GM12878 (cell line): Measurements from ENCODE around the gene ZNF653. TPM values are rescaled to one million over a fixed set of nuclear protein-coding genes. Genes with fewer than 3 reads are reported as not detected.

Experiments used
- BHLHE40 ChIP-seq, 2 experiments: fragments of 450-650 bp in 1 of 2; IDR thresholded peaks; 2 replicates each; pipeline ENCODE4 v1.6.1; 2011 to 2017; ENCODE audit warnings: low read depth in 2 of 2, borderline replicate concordance in 1 of 2, improper control_type of control experiment in 1 of 2, low read length in 1 of 2, mild to moderate bottlenecking in 1 of 2
- BMI1 ChIP-seq: fragments of 450-650 bp; IDR thresholded peaks from 2 replicates; pipeline ENCODE4 v1.6.1; 2016; ENCODE audit warnings: mild to moderate bottlenecking, moderate library complexity, borderline replicate concordance
- CHD2 ChIP-seq: IDR thresholded peaks from 2 replicates; pipeline ENCODE4 v1.6.1; 2011; ENCODE audit warnings: low read depth, low read length, improper control_type of control experiment, borderline replicate concordance
- E2F4 ChIP-seq: IDR thresholded peaks from 2 replicates; pipeline ENCODE4 v1.6.1; 2012; ENCODE audit warnings: low read depth, low read length, improper control_type of control experiment
- EGR1 ChIP-seq, 2 experiments: IDR thresholded peaks; 1 replicate in 1 of 2; 2 replicates in 1 of 2; pipeline ENCODE4 v1.6.1; 2011 to 2012; ENCODE audit warnings: low read depth in 2 of 2, low read length in 2 of 2, borderline replicate concordance in 1 of 2, mild to moderate bottlenecking in 1 of 2, moderate library complexity in 1 of 2
- LARP7 ChIP-seq: fragments of 450-650 bp; IDR thresholded peaks from 2 replicates; pipeline ENCODE4 v1.6.1; 2017; ENCODE audit warnings: mild to moderate bottlenecking
- MEF2A ChIP-seq: IDR thresholded peaks from 2 replicates; pipeline ENCODE4 v1.6.1; 2011; ENCODE audit warnings: low read depth, mild to moderate bottlenecking, low read length, moderate library complexity; ENCODE audit not compliant: insufficient read depth
- NBN ChIP-seq: fragments of 450-650 bp; IDR thresholded peaks from 2 replicates; pipeline ENCODE4 v1.6.1; 2016
- POLR2AphosphoS2 ChIP-seq: IDR thresholded peaks from 2 replicates; pipeline ENCODE4 v1.6.1; 2011; ENCODE audit warnings: low read depth, mild to moderate bottlenecking, low read length, improper control_type of control experiment, moderate library complexity
- POU2F2 ChIP-seq: IDR thresholded peaks from 3 replicates; pipeline ENCODE4 v1.6.1; 2011; ENCODE audit warnings: low read depth, mild to moderate bottlenecking, low read length, borderline replicate concordance
- RAD51 ChIP-seq: fragments of 450-650 bp; IDR thresholded peaks from 2 replicates; pipeline ENCODE4 v1.6.1; 2016; ENCODE audit warnings: moderate library complexity, mild to moderate bottlenecking, inconsistent platforms
- SREBF2 ChIP-seq: IDR thresholded peaks from 2 replicates; pipeline ENCODE4 v1.6.1; 2012; ENCODE audit warnings: mild to moderate bottlenecking, low read length
- SUPT20H ChIP-seq: IDR thresholded peaks from 2 replicates; pipeline ENCODE4 v1.6.1; 2011; ENCODE audit warnings: low read depth, mild to moderate bottlenecking, low read length, moderate library complexity, borderline replicate concordance; ENCODE audit not compliant: control insufficient read depth
- YY1 ChIP-seq: IDR thresholded peaks from 2 replicates; pipeline ENCODE4 v1.6.1; 2011; ENCODE audit warnings: low read depth, mild to moderate bottlenecking, low read length
- polyA plus RNA-seq, 11 experiments: library from polyadenylated mRNA; depleted of rRNA in 4 of 11; unstranded in 6 of 11; stranded (reverse) in 5 of 11; fragments of >200 nt; fragmentation: Nextera tagmentation in 4 of 11; fragmentation: Illumina TruSeq in 1 of 11; extraction: Ambion mirVana in 4 of 11; extraction: Trizol in 1 of 11; gene quantifications; 1 replicate in 1 of 11; 2 replicates in 10 of 11; pipeline versions ENCODE4 v1.2.1 to v1.2.3, GENCODE V29; 2011 to 2016; ENCODE audit warnings: inconsistent platforms in 2 of 11, missing spikeins in 2 of 11, low read depth in 1 of 11
- total RNA-seq, 4 experiments: library from RNA; depleted of rRNA in 3 of 4; stranded (reverse); fragments of >200 nt in 3 of 4; fragmentation: Illumina TruSeq in 1 of 4; extraction: Trizol in 1 of 4; gene quantifications; 2 replicates each; pipeline versions ENCODE4 v1.2.1 to v1.2.3, GENCODE V29; 2013 to 2021

ZNF653 gene
- total and polyA plus RNA-seq, 10 of the 15 experiments (the other 5 are each of a cell fraction or from before 2014, with no cell fraction given): 2.2 to 13.2 (median 6.7) TPM; not detected in 2

- TF ChIP-seq BMI1: no peak
- TF ChIP-seq E2F4: peak; percentile 67; the same call in 1 of the 2 replicates
- peak; percentile 10; the same call in 1 of the 3 replicates for TF ChIP-seq POU2F2
- peak; percentile 85 for TF ChIP-seq POLR2AphosphoS2
- TF ChIP-seq CHD2: peak; percentile 69
- TF ChIP-seq BHLHE40 (IDR thresholded peaks at IDR 0.05; ENCODE audit: borderline replicate concordance in 1 of 2, low read depth in 2 of 2, low read length in 1 of 2): peak in 1 of 2 experiments; percentile 91; a peak in 2 of 4 replicates
- no peak for TF ChIP-seq RAD51
- peak in 1 of 2 experiments; percentile 76; a peak in 1 of 3 replicates for TF ChIP-seq EGR1 (IDR thresholded peaks at IDR 0.05; ENCODE audit: borderline replicate concordance in 1 of 2, low read depth in 2 of 2, low read length in 2 of 2)
- TF ChIP-seq NBN: peak; percentile 77
- TF ChIP-seq YY1: peak; percentile 48; the same call in 1 of the 2 replicates
- peak; percentile 93 for TF ChIP-seq SREBF2
- TF ChIP-seq LARP7: peak; percentile 85
- 0 out of 2 replicates have a peak, but pooled peaks have one; percentile 3 for TF ChIP-seq MEF2A
- no peak for TF ChIP-seq SUPT20H
These were observed at the start of gene ZNF653 (continued) for GRCh38 chr19:11505504-11506100.
